ENCODE data around the gene MYB.
"Not testable (repeated sequence)": the region's sequence is repeated elsewhere in the genome, so short reads cannot be mapped to it uniquely, and the experiment has no call there.

The MYB gene

DNA sequence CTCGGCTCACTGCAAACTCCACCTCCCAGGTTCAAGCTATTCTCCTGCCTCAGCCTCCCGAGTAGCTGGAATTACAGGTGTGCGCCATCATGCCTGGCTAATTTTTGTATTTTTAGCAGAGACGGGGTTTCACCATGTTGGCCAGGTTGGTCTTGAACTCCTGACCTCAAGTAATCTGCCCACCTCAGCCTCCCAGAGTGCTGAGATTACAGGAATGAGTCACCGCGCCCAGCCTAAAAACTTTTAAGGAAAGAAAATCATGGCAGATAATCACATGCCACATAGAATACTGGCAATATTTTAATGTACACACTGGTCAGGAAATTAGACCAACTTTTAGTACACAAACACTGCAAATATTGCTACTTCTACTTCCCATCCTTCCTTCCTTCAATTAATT is 16.7 kb upstream of the MYB start:
- DNase-seq (ENCODE audit: low read depth in 3 of 3), result not testable (repeated sequence)

DNA sequence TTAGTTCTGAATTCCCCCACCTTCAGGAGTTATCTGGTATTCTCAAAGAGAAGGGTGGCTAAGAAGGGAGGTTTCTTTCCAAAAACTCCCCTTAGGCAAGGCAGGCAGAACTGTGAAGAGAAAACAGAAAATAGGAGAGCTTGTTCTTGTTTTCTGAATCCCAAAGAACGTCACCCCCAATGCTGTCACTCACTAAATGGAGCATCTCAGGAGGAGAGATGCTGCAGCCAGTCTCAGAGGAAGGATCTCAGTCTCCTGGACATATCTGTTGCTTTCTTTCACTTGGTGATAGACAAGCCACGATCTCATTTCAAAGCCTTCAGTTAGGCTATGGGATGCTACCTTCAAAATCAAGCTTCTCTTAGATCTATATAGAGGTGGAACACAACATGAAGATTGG is 16.1 kb upstream of the MYB start:
- no peak for DNase-seq (ENCODE audit: low read depth in 3 of 3)

DNA sequence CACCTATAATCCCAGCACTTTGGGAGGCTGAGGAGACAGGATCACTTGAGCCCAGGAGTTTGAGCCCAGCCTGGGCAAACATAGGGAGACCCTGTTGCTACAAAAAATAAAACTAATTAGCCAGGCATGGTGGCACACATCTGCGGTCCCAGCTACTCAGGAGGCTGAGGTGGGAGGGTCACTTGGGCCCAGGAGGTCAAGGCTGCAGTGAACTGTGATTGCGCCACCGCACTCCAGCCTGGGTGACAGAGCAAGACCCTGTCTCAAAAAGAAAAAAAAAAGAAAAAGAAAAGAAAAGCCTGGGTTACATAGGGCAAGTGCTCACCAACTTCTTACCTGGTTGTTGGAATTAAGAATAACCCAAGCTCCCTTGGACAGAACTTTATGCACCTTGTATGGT is 14.6 kb upstream of the MYB start:
- DNase-seq (ENCODE audit: low read depth in 3 of 3), result no peak

DNA sequence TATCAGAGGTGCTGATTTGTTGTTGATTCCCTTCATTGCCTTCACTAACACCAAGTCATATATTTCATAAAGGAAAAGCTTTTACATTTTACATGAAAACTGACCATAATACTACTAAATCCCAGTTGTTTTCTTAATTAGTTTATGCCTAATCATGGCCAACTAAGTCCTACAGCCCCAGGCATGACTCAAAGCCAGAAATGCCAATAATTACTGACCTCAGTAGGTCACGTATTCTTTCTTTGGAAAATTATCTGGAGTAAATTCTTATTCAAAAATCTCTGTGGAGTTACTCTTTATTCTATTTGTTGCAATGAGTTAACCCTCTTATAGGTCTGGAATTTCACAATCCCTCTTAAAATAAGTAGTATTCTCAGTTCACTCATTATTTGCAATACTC is 13.5 kb upstream of the MYB start:
- no peak for DNase-seq (ENCODE audit: low read depth in 3 of 3)

DNA sequence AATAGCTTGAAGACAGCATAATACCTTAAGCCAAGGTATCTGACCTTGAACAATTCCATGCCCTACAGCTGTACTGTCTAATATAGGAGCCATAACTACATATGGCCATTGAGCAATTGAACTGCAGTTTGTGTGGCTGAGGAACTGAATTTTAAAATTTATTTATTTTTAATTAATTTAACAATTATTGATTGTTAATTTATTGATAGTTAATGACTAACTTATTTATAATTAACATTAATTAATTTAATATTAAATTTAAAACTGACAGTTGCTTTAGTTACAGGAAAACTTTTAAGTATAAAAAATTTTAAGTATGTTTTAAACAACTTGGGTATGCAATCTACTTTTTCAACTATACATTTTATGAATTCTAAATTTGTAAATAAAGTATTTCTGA is 12.3 kb upstream of the MYB start:
- DNase-seq (ENCODE audit: low read depth in 3 of 3), result no peak

DNA sequence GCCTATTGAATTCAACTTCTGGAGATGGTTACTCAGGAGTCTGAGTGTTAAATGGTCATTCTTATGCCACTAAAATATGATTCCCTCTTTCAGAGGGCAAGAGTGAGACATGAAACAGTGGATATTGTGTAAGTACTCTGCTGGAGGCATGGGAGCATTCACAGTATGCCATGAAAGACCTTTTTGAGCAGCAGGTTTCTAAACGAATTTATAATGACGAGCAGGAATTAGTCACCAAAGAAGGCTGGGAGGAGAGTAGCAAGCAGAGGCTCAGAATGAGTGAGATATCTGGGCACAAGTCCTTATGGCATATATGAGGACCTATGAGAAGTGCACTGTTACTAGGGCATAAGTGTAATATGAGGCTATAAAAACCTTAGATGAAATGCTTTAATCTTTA is 10.9 kb upstream of the MYB start:
- DNase-seq (ENCODE audit: low read depth in 3 of 3), result no peak

DNA sequence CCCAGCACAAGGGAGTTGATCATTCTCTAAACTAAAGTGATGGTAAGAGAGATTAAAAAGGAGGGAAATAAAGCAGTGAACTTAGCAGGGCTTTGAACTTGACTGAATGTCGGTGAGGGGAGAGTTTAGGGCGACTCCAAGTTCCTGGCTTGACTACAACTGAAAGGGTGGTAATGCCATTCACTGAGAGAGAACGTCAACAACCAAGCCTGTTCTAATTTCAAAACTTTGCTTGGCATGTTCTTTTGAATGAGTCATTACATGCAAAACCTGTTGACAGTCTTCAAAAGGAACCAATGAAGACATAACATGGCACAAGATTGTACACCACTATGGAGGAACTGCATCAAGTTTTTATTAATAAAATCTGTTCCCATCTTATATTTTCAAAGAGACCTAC is 10.3 kb upstream of the MYB start:
- no peak for DNase-seq (ENCODE audit: low read depth in 3 of 3)

DNA sequence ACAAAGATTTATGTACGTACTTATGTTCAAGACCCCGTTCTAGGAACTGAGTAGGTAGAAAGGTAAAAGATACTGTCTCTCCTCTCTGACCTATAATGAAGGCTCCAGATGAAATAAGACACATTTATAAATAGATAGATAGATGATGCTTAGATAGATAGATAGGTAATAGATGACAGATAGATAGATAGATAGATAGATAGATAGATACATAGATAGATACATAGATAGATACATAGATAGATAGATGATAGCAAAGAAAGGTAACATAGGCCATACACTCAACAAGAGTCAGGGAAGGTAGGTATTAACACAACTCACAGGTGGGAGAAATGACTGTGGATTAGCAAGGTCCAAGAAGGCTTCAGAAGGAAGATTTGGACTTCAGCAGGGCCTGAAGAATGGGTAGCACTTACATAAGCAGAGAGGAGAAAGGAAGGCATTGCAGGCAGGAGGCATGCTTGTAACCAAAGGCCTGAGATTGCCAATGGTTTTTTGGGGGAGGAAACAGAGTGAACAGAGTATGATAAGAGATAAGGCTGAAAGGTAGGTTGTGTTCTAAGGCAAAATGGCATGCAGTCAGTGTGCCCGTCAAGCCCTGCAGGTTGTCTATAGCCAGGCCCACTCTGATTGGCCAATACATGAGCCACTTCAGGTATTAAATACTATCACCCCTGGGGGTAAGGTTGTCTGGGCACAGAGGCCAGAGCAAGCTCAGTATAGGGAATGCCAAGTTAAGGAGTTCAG is 7.7 kb upstream of the MYB start:
- no peak for DNase-seq (ENCODE audit: low read depth in 3 of 3)

DNA sequence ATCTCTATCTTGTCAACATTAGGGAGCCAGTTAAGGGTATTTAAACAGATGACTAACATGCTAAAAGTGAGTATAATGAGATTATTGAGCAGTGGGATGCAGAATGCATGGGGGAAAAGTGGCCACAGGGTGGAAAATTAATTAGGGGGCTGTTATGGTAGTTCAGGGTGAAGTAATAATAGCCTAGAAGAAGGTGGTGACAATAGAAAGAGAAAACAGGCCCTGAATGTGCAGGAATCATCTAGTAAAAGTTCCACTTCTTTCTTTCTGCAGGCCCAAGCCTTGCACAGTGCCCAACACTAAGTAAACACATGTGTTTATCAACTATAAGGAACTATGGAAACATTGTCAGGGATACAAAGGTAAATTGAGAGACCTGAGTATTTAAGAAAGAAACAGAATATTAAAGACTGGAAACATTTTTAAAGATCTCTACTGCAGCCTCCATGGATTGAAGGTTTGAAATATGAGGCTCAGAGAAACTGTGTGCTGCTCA is 7.1 kb upstream of the MYB start:
- no peak for DNase-seq (ENCODE audit: low read depth in 3 of 3)

DNA sequence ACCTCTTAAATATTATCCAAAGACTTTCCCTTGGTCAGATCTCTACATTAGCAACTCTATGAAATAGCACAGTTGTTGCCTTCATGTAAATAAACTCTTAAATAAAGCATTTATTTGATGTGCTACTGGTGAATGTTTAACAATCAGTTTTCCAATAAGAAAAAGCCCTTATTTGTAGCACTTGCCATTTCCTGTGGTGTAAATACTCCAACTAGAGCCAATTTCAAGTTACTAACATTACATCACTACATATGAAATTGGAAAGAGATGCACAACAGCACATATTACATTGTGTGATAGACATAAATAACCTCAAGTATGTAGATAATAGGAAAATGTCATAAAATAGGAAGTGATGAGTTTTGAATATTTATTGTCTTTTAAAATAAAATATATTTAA is 5.0 kb upstream of the MYB start:
- DNase-seq (ENCODE audit: low read depth in 3 of 3), result no peak

DNA sequence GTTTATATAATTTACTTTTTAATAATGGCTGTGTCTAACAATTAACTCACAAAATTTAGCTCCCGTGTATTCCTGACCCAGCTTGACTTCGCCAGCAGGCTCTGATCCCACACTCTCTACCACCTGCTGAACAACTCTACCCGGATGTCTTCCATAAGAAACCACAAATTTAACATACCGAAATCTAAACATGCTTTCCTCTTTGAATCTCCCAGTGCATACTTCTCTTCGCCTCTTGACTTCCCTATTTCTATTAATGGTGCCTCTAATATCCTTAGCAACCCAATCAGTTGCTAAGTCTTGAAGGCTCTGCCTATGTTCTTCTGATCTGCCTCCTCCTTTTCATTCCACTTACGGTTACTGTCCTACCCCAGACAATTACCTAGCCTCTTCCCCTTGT is 4.6 kb upstream of the MYB start:
- DNase-seq (ENCODE audit: low read depth in 3 of 3), result no peak

DNA sequence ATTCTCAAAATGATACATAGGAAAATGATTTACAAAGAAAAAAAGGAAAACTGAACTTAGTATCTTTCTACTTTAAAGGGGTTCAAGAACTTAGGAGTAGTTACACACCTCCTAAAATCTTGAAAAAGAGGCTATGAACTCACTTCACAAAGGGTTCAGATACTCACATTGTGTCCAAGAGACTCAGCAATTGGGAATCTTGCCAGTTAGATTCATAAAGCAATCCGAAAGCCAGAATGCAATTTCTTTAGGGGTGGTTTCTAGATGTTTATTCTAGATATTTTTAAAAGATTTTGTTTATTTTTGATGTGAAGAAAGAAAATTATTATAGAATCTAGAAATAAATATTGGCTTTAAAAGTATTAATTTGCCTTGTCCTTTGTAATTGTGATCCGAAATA is 1.7 kb upstream of the MYB start:
- DNase-seq (ENCODE audit: low read depth in 3 of 3), result no peak

DNA sequence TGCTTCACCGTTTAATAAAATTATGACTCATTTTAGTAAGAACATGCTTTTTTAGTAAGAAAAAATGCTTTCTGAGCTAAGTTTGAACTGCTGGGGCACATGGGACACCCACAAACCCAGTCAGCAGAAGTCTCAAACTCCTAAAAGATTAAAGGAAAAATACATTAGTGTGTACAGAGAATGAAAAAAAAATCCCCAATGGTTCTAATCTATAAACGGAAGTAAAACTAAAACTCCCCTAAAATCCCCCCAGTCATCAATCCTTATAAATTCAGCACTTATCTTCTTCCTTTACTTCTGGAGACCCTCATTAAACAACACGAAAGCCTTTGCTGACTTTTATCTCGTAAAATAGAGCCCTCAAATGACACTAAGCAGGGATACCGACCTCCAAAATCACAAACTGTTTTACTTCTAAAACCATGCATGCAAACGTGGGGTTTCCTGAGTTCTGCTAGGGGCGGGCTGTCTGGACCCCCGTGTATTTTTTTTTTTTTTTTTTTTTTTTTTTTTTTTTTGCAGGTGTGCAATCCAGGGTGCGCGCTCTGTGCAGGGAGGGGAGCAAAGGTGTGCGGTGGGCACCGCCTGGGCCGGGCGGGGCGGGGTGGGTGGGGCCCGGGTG is 1.1 kb upstream of the MYB start:
- DNase-seq (ENCODE audit: low read depth in 3 of 3), result no peak

DNA sequence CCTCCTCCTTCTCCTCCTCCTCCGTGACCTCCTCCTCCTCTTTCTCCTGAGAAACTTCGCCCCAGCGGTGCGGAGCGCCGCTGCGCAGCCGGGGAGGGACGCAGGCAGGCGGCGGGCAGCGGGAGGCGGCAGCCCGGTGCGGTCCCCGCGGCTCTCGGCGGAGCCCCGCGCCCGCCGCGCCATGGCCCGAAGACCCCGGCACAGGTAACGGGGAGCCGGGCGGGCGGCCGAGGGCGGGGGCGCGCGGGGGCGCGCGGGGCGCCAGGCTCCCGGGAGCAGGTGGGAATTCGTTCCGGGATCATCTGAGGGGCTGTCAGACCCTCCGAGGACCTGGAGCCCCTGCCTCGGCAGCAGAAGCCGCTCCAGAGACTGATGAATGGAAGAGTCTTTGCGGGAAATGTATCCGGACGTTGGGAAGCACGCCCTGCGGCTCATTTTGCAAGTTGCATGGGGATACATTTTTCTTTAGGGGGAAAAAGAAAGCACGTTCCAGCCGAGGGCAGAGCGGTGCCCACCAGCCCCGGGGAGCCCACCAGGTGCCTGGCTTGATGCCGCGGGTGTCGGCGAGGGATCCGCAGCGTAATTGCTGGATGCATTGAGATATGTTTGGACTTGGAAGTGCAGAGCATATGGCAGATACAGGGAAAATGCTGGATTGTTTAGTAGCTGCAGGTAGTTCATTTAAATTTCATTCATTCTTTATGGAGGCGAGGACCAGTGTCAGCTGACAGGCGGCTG is 394 bp downstream of the MYB start:
- no peak for DNase-seq (ENCODE audit: low read depth in 3 of 3)

DNA sequence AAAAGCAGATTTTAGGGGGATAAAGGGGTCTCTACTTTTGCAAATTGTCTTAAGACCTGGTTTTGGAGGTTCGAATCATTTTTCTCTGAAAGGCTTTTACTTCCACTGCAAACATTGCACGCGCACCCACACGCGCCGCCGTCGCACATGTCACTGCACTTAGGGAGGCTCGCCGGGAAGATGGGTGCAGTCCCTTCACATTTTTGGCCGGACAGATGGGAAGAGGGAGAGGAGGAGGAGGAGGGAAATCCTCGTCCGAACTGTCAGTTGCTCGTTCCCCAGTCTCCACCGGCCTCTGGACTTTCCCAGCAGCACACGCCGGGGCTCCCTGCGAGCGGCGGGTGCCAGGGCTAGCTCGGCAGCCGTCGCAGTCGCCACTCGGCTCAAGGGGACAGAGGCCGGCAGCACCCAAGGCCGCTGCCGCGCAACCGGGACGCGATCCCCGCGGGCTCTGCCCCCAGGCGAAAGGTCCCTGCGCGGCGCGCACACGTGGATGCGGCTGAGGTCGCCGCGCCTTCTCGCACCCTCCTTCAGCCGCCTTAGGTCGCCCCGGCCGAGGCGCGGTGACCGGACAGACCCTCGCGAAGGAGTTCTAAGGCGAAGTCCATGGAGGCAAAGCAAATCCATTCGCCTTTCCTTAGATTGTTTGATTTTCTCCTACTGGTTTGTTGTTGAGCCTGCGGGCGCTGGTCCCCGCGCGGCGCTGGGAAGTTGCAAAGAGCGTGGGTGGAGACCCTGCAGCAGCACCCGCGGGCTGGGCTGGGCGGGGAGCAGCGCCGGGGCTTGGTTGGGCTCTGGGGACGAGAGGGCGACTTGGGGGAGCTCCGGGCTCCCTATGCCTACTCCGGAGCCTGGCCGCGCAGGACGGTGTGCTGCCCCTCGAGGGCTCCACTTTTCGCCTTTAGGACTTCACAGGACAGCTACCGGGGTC is 1.2 kb downstream of the MYB start:
- peak in 2 of 3 experiments; percentile 11 to 43 for DNase-seq (ENCODE audit: low read depth in 3 of 3)

DNA sequence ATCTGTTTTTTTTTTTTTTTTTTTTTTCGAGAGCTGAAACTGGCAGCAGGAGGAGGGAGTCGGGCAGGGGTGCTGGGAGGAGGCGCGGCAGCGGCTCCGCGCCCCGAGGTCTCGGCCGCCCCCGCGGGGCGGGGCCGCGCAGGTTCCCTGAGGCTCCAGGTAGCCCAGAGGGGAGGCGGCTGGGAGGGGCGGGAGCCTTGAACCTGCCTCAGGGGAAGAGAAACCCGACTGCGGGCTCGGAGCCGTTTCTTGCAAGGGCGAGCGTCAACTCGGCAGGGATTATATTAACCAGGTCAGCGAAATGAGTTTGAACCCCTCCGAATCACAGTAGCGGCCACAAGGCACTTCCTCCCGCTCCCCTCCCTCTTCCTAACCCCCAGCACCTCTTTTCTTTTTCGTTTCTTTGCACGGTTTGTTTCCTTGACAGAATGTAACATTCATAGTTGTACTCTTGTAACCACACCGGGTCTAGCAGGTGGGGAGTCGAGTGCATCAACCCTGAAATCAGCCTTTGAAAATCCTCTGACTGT is 2.0 kb downstream of the MYB start:
- DNase-seq (ENCODE audit: low read depth in 3 of 3), result peak in 2 of 3 experiments; percentile 47 to 79

DNA sequence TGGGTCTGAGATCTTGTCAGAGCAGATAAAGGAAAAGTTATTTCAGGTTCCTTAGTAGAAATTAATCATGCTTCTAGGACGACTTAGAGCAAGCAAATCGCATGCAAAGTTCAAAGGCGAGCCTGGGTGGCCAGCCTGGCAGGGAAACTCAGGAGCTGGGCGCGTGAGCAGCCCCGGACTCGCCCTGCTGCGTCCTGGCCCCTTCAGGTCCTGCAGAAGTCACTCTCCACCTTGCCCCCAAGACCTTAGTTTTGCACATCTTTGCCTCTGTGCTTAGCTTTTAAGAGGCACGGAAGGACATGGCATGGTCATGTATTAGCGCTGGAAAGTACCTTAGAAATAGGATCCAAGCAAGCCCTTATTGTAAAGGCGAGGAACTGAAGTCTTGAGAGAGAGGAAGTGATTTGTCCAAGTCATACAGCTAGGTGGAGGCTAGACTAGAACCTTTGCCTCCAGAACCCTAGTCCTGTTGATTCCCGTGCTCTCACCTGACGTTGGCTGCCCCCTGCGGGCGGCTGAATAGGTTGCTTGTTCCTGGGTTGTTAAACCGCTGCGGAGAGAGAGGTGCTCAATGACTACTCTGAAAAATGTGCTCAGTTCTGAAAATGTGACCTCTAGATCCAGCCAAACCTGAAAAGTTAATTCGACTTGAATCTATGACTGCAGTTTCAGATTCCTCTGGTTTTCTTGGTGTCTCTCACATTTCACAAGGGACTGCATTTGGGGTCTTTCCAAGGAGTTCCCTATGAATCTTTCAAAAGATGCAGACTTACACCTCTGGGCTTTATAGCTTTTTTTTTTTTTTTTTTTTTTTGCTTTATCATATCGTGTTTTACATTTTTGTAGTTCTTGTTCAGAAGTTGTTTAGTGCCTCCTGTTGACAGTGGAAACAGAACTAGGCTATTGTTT is 2.7 kb downstream of the MYB start:
- DNase-seq (ENCODE audit: low read depth in 3 of 3), result peak; percentile 60 to 80 (median 62)

DNA sequence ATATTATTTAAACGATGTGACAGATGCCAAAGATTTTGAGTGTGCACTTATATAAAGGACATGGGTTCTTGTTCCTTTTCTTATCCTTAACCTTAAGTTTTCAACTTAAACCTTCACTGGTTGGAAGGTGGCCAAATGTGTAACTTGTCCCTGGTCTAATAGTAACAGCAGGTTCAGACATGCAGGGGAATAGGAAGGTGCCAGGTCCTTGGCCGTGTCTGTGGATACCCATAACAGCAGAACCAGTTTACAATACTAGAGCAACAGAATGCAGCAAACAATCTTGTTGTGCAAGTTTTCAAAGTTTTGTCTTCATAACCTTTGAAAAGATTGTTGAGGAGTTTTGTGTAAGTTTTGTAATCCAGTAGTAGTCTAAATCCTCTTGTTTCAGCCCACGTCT is 4.4 kb downstream of the MYB start:
- no peak for DNase-seq (ENCODE audit: low read depth in 3 of 3)

DNA sequence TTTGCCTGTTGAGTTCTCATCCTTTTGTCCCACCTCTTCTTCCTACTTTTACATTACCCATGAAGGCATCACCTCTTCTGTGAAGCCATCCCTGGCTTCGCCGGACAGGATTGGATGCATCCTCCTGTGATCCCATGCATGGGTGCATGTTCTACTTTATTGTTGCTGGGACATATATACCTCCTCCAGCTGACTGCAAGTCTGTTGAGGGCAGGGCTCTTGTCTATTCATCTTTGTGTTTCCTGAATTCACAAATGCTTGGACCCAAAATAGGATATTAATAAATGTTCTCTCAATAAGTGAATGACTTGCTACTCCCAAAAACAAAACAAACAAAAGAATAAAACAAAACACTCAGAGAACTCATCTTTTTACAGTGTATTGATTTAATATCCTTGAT is 5.1 kb downstream of the MYB start:
- DNase-seq (ENCODE audit: low read depth in 3 of 3), result no peak

DNA sequence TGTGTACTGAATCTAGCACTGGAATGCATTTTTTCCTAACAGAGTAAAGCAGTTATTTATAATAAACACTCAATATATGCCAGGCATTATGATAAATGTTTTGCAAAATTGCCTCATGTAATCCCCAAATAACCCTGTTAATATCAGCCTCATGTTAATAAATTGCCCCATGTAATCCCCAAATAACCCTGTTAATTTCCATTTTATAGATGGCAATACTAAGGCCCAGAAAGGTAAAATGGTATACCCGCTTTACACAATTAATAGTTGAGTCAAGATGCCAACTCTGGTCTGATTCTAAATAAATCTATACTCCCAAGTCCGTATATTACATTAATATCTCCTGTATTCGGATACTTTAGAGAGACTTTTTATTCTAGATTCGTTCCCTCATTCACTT is 6.3 kb downstream of the MYB start:
- DNase-seq (ENCODE audit: low read depth in 3 of 3), result no peak

DNA sequence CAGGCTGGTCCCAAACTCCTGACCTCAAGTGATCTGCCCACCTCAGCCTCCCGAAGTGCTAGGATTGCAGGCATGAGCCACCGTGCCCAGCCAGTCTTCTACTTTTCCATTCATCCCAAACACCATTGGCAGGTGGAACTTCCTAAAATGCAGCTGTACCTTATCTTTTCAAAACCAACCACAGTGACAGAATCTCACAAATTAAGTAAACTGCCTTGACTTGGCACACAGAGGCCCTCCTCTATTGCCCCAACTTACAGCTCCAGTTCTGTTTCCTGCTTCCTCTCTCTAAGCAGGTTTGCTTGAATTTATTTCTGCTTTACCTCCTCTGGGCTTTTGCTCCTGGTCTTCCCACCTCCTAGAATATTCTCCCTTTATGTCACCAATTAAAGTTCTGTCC is 7.6 kb downstream of the MYB start:
- DNase-seq (ENCODE audit: low read depth in 3 of 3), result no peak
